ENCODE results near the gene DPP9. TPM values are rescaled to one million over a fixed set of nuclear protein-coding genes. Genes with fewer than 3 reads are reported as not detected.

Gene DPP9
- total RNA-seq, 1 donor from 2014 or later: 48.0 TPM

- no peak overlapping the region for H3K4me3 Mint-ChIP-seq
- H3K27ac Mint-ChIP-seq (ENCODE audit: unreplicated experiment): no peak overlapping the region
- peaks cover 5% of the 10 kb centered on the region for H3K36me3 Mint-ChIP-seq (ENCODE audit: low read depth)
- DNase-seq (ENCODE audit: low read depth, low spot score): no peak
- TF ChIP-seq CTCF (conservative IDR thresholded peaks at IDR 0.05): no peak
- H3K9me3 Mint-ChIP-seq: no peaks in the 10 kb centered on the region
- H3K4me1 Mint-ChIP-seq: no peaks in the 10 kb centered on the region
- H3K27me3 Mint-ChIP-seq (ENCODE audit: low read depth): no peaks in the 10 kb centered on the region
Observed at GRCh38 chr19:4657262-4657661, 66.4 kb downstream of the DPP9 start.

- Mint-ChIP-seq H3K27ac (ENCODE audit: unreplicated experiment) (no peak overlapping the region), H3K4me3 (no peak overlapping the region), H3K4me1 (no peaks in the 10 kb centered on the region), H3K9me3 (no peaks in the 10 kb centered on the region), H3K36me3 (ENCODE audit: low read depth) (peaks cover 5% of the 10 kb centered on the region), H3K27me3 (ENCODE audit: low read depth) (no peaks in the 10 kb centered on the region)
- no peak for TF ChIP-seq CTCF (conservative IDR thresholded peaks at IDR 0.05)
- DNase-seq (ENCODE audit: low read depth, low spot score): no peak
Observed at GRCh38 chr19:4656102-4656501, 67.5 kb downstream of the DPP9 start.

GRCh38 chr19:4654437-4655361 lies 68.9 kb downstream of the DPP9 start:
- H3K4me1 Mint-ChIP-seq: no peaks in the 10 kb centered on the region
- peaks cover 3% of the 10 kb centered on the region for H3K36me3 Mint-ChIP-seq (ENCODE audit: low read depth)
- no peaks in the 10 kb centered on the region for H3K27me3 Mint-ChIP-seq (ENCODE audit: low read depth)
- H3K27ac Mint-ChIP-seq (ENCODE audit: unreplicated experiment): no peak overlapping the region
- no peak for TF ChIP-seq CTCF (conservative IDR thresholded peaks at IDR 0.05)
- H3K9me3 Mint-ChIP-seq: no peaks in the 10 kb centered on the region
- H3K4me3 Mint-ChIP-seq: no peak overlapping the region
- no peak for DNase-seq (ENCODE audit: low read depth, low spot score)

GRCh38 chr19:4653793-4654436 lies 69.7 kb downstream of the DPP9 start:
- Mint-ChIP-seq H3K36me3 (ENCODE audit: low read depth) (no peaks in the 10 kb centered on the region), H3K27me3 (ENCODE audit: low read depth) (no peaks in the 10 kb centered on the region), H3K9me3 (no peaks in the 10 kb centered on the region), H3K4me3 (no peak overlapping the region), H3K4me1 (no peaks in the 10 kb centered on the region), H3K27ac (ENCODE audit: unreplicated experiment) (no peak overlapping the region)
- DNase-seq (ENCODE audit: low read depth, low spot score): no peak
- TF ChIP-seq CTCF (conservative IDR thresholded peaks at IDR 0.05): no peak

GRCh38 chr19:4652075-4652474 lies 71.6 kb downstream of the DPP9 start:
- Mint-ChIP-seq H3K4me1 (peaks cover under 1% of the 10 kb centered on the region), H3K36me3 (ENCODE audit: low read depth) (no peaks in the 10 kb centered on the region)
- no peak for DNase-seq (ENCODE audit: low read depth, low spot score)

More at GRCh38 chr19:4652075-4652474, 71.6 kb downstream of the DPP9 start:
- H3K27ac Mint-ChIP-seq (ENCODE audit: unreplicated experiment): no peak overlapping the region
- no peaks in the 10 kb centered on the region for H3K27me3 Mint-ChIP-seq (ENCODE audit: low read depth)
- no peaks in the 10 kb centered on the region for H3K9me3 Mint-ChIP-seq
- TF ChIP-seq CTCF (conservative IDR thresholded peaks at IDR 0.05): no peak
- no peak overlapping the region for H3K4me3 Mint-ChIP-seq
